Left ventricle myocardium inferior (tissue), 1 donor: ENCODE data around the gene CRABP1. TPM values are rescaled to one million over a fixed set of nuclear protein-coding genes. Genes with fewer than 3 reads are reported as not detected.

Experiments
- DNase-seq: peaks from one replicate; pipeline ENCODE4 v3.0.0-alpha.2; 2020
- H3K27ac ChIP-seq: fragments of 200-600 bp; replicated peaks from 2 replicates; pipeline ENCODE4 v1.8.0; 2021
- H3K27me3 ChIP-seq: fragments of 200-600 bp; 2 replicates; pipeline ENCODE4 v1.8.0; 2021; ENCODE audit warnings: low read depth
- H3K36me3 ChIP-seq: fragments of 200-600 bp; 2 replicates; pipeline ENCODE4 v1.8.0; 2021
- H3K4me1 ChIP-seq: fragments of 200-600 bp; 2 replicates; pipeline ENCODE4 v1.8.0; 2021
- H3K4me3 ChIP-seq: fragments of 200-600 bp; 2 replicates; pipeline ENCODE4 v1.8.0; 2021; ENCODE audit warnings: mild to moderate bottlenecking, moderate library complexity
- H3K9me3 ChIP-seq: fragments of 200-600 bp; replicated peaks from 2 replicates; pipeline ENCODE4 v1.8.0; 2021
- CTCF ChIP-seq: fragments of 200-600 bp; IDR thresholded peaks from 2 replicates; pipeline ENCODE4 v1.8.0; 2021; ENCODE audit warnings: antibody characterized with exemption, mild to moderate bottlenecking, borderline replicate concordance
- intact Hi-C: fragments of 100-400 bp; cut with micrococcal nuclease; formaldehyde crosslinking; loops from one replicate; pipeline ENCODE4 v1.11.0; 2022
- total RNA-seq: library from RNA; stranded (reverse); fragmentation: NEBNext Ultra II Directional; extraction: Animal tissue kit (Norgen Biotek cat#: 25700); gene quantifications from one replicate; pipeline ENCODE4 v1.2.1, GENCODE V29; 2021
- donor health status: DM: no; HTN: yes; CAD: no; lungs with severe emphysema.

The CRABP1 gene
- total RNA-seq, 1 donor from 2014 or later: not detected

GRCh38 chr15:78393137-78393536, 53.0 kb downstream of the CRABP1 start:
- H3K4me3 ChIP-seq: no peak overlapping the region
- H3K4me1 ChIP-seq: no peaks in the 10 kb centered on the region
- no peak overlapping the region for H3K27ac ChIP-seq
- no peaks in the 10 kb centered on the region for H3K9me3 ChIP-seq
- no peak for DNase-seq
- TF ChIP-seq CTCF: no peak
- H3K27me3 ChIP-seq: peaks cover 55% of the 10 kb centered on the region
- H3K36me3 ChIP-seq: no peaks in the 10 kb centered on the region
- intact Hi-C loops: loop anchor here (10.0 kb wide), 1 partner anchor 48 kb away; the partner anchor contains the start of gene CRABP1

- Histone ChIP-seq H3K4me1 (no peaks in the 10 kb centered on the region), H3K27me3 (peaks cover 46% of the 10 kb centered on the region), H3K36me3 (no peaks in the 10 kb centered on the region), H3K4me3 (no peak overlapping the region), H3K9me3 (no peaks in the 10 kb centered on the region), H3K27ac (no peak overlapping the region)
- intact Hi-C loops: loop anchor here (10.0 kb wide), 1 partner anchor 49 kb away; the partner anchor contains the start of gene CRABP1
- no peak for DNase-seq
- no peak for TF ChIP-seq CTCF
Measured at GRCh38 chr15:78394026-78394425, 53.9 kb downstream of the CRABP1 start.

- H3K27me3 ChIP-seq: peaks cover 41% of the 10 kb centered on the region
- TF ChIP-seq CTCF: no peak
- no peaks in the 10 kb centered on the region for H3K9me3 ChIP-seq
- H3K36me3 ChIP-seq: no peaks in the 10 kb centered on the region
- DNase-seq: no peak
- H3K27ac ChIP-seq: no peak overlapping the region
- intact Hi-C loops: loop anchor here (10.0 kb wide), 1 partner anchor 50 kb away; the partner anchor contains the start of gene CRABP1
- H3K4me1 ChIP-seq: no peaks in the 10 kb centered on the region
- no peak overlapping the region for H3K4me3 ChIP-seq
Measured at GRCh38 chr15:78394981-78395616, 54.9 kb downstream of the CRABP1 start.

GRCh38 chr15:78396186-78396814, 56.1 kb downstream of the CRABP1 start:
- no peaks in the 10 kb centered on the region for H3K36me3 ChIP-seq
- no peak for TF ChIP-seq CTCF
- H3K4me1 ChIP-seq: no peaks in the 10 kb centered on the region
- intact Hi-C loops: loop anchor here (10.0 kb wide), 1 partner anchor 51 kb away; the partner anchor contains the start of gene CRABP1
- DNase-seq: no peak
- peaks cover 43% of the 10 kb centered on the region for H3K27me3 ChIP-seq
- H3K4me3 ChIP-seq: no peak overlapping the region
- H3K9me3 ChIP-seq: no peaks in the 10 kb centered on the region
- H3K27ac ChIP-seq: no peak overlapping the region

GRCh38 chr15:78396976-78397375, 56.8 kb downstream of the CRABP1 start:
- H3K36me3 ChIP-seq: no peaks in the 10 kb centered on the region
- peak; percentile 25 for DNase-seq
- no peak overlapping the region for H3K27ac ChIP-seq
- no peak overlapping the region for H3K4me3 ChIP-seq
- no peaks in the 10 kb centered on the region for H3K9me3 ChIP-seq
- intact Hi-C loops: loop anchor here (10.0 kb wide), 1 partner anchor 52 kb away; the partner anchor contains the start of gene CRABP1
- no peaks in the 10 kb centered on the region for H3K4me1 ChIP-seq
- TF ChIP-seq CTCF: peak; percentile 37
- peaks cover 42% of the 10 kb centered on the region for H3K27me3 ChIP-seq
